Thyroid gland (tissue), 4 donors: Measurements from ENCODE around the gene GTPBP1. TPM values are rescaled to one million over a fixed set of nuclear protein-coding genes. Genes with fewer than 3 reads are reported as not detected.
A peak's percentile ranks its signal among the peaks of the same experiment; 100 is the strongest.

Source experiments
- DNase-seq, 2 donors: peaks; one replicate each; pipeline ENCODE4 v3.0.0-alpha.2; 2019
- H3K27ac ChIP-seq, 3 donors: fragments of 200-600 bp; sonication (generic); 1 replicate in 2 of 3; 2 replicates in 1 of 3; pipeline ENCODE4 v1.5.1; 2016 to 2019; ENCODE audit warnings: mild to moderate bottlenecking in 1 of 3, moderate library complexity in 1 of 3
- H3K27me3 ChIP-seq: fragments of 200-600 bp; sonication (generic); one replicate; pipeline ENCODE4 v1.5.1; 2019
- H3K36me3 ChIP-seq, 2 donors: fragments of 200-600 bp; sonication (generic); one replicate each; pipeline ENCODE4 v1.5.1; 2016 to 2019
- H3K4me1 ChIP-seq, 2 donors: fragments of 200-600 bp; sonication (generic); one replicate each; pipeline ENCODE4 v1.5.1; 2017 to 2019
- H3K4me3 ChIP-seq, 3 donors: fragments of 200-600 bp; sonication (generic); replicated peaks in 1 of 3; 1 replicate in 2 of 3; 2 replicates in 1 of 3; pipeline ENCODE4 v1.5.1; 2016; ENCODE audit warnings: mild to moderate bottlenecking in 1 of 3
- H3K9me3 ChIP-seq: fragments of 200-600 bp; sonication (generic); one replicate; pipeline ENCODE4 v1.5.1; 2017
- CTCF ChIP-seq, 6 experiments: fragments of 200-600 bp in 3 of 6; fragments of 450-650 bp in 3 of 6; sonication (generic) in 3 of 6; IDR thresholded peaks; one replicate each; pipeline ENCODE4 v1.5.1; 2016 to 2019; ENCODE audit warnings: antibody characterized with exemption in 6 of 6, mild to moderate bottlenecking in 2 of 6, inconsistent platforms in 1 of 6, moderate library complexity in 1 of 6
- POLR2A ChIP-seq, 2 donors: fragments of 450-650 bp; IDR thresholded peaks; one replicate each; pipeline ENCODE4 v1.6.1; 2017; ENCODE audit warnings: antibody characterized with exemption in 2 of 2, mild to moderate bottlenecking in 2 of 2, moderate library complexity in 1 of 2
- WGBS, 2 donors: methylation state at CpG; one replicate each; pipeline ENCODE4 v1.1.5; 2017; 5-methylcytosine and 5-hydroxymethylcytosine counted together
- intact Hi-C: fragments of 100-400 bp; cut with DNase I; formaldehyde crosslinking; loops from one replicate; pipeline ENCODE4 v1.15.1; 2023
- total RNA-seq, 4 donors: library from RNA; depleted of rRNA; stranded (reverse); fragments of >200 nt; gene quantifications; one replicate each; pipeline ENCODE4 v1.2.3, GENCODE V29; 2016

Gene GTPBP1
- total RNA-seq, 4 donors from 2014 or later: 51.6 to 117 (median 69.6) TPM

GRCh38 chr22:38712486-38713207, 6.9 kb downstream of the GTPBP1 start:
- intact Hi-C loops: no loop called here
- peaks cover 16 to 17% of the 10 kb centered on the region in 2 donors for H3K4me1 ChIP-seq

GRCh38 chr22:38713921-38714320, 8.2 kb downstream of the GTPBP1 start:
- Histone ChIP-seq H3K36me3 (peaks cover 15 to 19% of the 10 kb centered on the region in 2 donors), H3K4me3 (no peak overlapping the region), H3K4me1 (peaks cover 17 to 22% of the 10 kb centered on the region in 2 donors), H3K27me3 (no peaks in the 10 kb centered on the region), H3K27ac (peak overlapping the region in 2 of 3 donors; percentile 27 to 40), H3K9me3 (no peaks in the 10 kb centered on the region)
- DNase-seq: peak; percentile 63 to 64
- 72 to 74% methylated on average over 8 of the region's 8 CpGs for WGBS, 2 donors
- no peak for TF ChIP-seq CTCF (IDR thresholded peaks at IDR 0.05)
- no peak for TF ChIP-seq POLR2A (IDR thresholded peaks at IDR 0.05)
- intact Hi-C loops: no loop called here

More at GRCh38 chr22:38712486-38713207, 6.9 kb downstream of the GTPBP1 start:
- WGBS, 2 donors: 85% methylated on average over 11 of the region's 11 CpGs
- H3K27ac ChIP-seq: peak overlapping the region in 1 of 3 donors; percentile 40
- no peak overlapping the region for H3K4me3 ChIP-seq
- no peak for DNase-seq
- no peak for TF ChIP-seq POLR2A (IDR thresholded peaks at IDR 0.05)
- peaks cover 15 to 16% of the 10 kb centered on the region in 2 donors for H3K36me3 ChIP-seq
- H3K27me3 ChIP-seq: no peaks in the 10 kb centered on the region
- no peaks in the 10 kb centered on the region for H3K9me3 ChIP-seq

- peaks cover 15 to 19% of the 10 kb centered on the region in 2 donors for H3K36me3 ChIP-seq
- H3K4me3 ChIP-seq: no peak overlapping the region
- 89 to 94% methylated on average over 9 of the region's 9 CpGs for WGBS, 2 donors
- intact Hi-C loops: no loop called here
- TF ChIP-seq CTCF (IDR thresholded peaks at IDR 0.05): no peak
- no peak for TF ChIP-seq POLR2A (IDR thresholded peaks at IDR 0.05)
- peaks cover 21 to 23% of the 10 kb centered on the region in 2 donors for H3K4me1 ChIP-seq
- no peak overlapping the region for H3K27ac ChIP-seq
- no peaks in the 10 kb centered on the region for H3K27me3 ChIP-seq
- no peaks in the 10 kb centered on the region for H3K9me3 ChIP-seq
- no peak for DNase-seq
Observed at GRCh38 chr22:38715176-38715764, 9.5 kb downstream of the GTPBP1 start.

GRCh38 chr22:38715852-38716251, 10.1 kb downstream of the GTPBP1 start:
- Histone ChIP-seq H3K9me3 (no peaks in the 10 kb centered on the region), H3K27me3 (no peaks in the 10 kb centered on the region), H3K4me1 (peaks cover 21 to 23% of the 10 kb centered on the region in 2 donors), H3K4me3 (no peak overlapping the region), H3K27ac (no peak overlapping the region), H3K36me3 (peaks cover 15 to 19% of the 10 kb centered on the region in 2 donors)
- intact Hi-C loops: no loop called here
- TF ChIP-seq CTCF (IDR thresholded peaks at IDR 0.05) (no peak), POLR2A (IDR thresholded peaks at IDR 0.05) (no peak)
- DNase-seq: no peak
- whole genome bisulfite sequencing, 2 donors: 95% methylated on average over 15 of the region's 15 CpGs

GRCh38 chr22:38716271-38716670, 10.5 kb downstream of the GTPBP1 start:
- peaks cover 15 to 19% of the 10 kb centered on the region in 2 donors for H3K36me3 ChIP-seq
- intact Hi-C loops: no loop called here
- DNase-seq: no peak
- H3K27me3 ChIP-seq: no peaks in the 10 kb centered on the region
- TF ChIP-seq CTCF (IDR thresholded peaks at IDR 0.05): no peak
- no peak for TF ChIP-seq POLR2A (IDR thresholded peaks at IDR 0.05)
- WGBS, 2 donors: 94 to 99% methylated on average over 10 of the region's 10 CpGs
- no peaks in the 10 kb centered on the region for H3K9me3 ChIP-seq
- no peak overlapping the region for H3K4me3 ChIP-seq
- peaks cover 21 to 23% of the 10 kb centered on the region in 2 donors for H3K4me1 ChIP-seq
- no peak overlapping the region for H3K27ac ChIP-seq
